A549 treated with CpdA at 1 μM for 4 hours (cell line): ENCODE measurements around the gene TRIM29. TPM values are rescaled to one million over a fixed set of nuclear protein-coding genes. Genes with fewer than 3 reads are reported as not detected.

Experiments used
- total RNA-seq: library from RNA; stranded (reverse); fragments of 200-300 nt; extraction: Qiagen RNA extraction; gene quantifications from 5 replicates; pipeline ENCODE4 v1.2.3, GENCODE V29; 2022; ENCODE audit warnings: low read depth

Gene TRIM29, protein sequence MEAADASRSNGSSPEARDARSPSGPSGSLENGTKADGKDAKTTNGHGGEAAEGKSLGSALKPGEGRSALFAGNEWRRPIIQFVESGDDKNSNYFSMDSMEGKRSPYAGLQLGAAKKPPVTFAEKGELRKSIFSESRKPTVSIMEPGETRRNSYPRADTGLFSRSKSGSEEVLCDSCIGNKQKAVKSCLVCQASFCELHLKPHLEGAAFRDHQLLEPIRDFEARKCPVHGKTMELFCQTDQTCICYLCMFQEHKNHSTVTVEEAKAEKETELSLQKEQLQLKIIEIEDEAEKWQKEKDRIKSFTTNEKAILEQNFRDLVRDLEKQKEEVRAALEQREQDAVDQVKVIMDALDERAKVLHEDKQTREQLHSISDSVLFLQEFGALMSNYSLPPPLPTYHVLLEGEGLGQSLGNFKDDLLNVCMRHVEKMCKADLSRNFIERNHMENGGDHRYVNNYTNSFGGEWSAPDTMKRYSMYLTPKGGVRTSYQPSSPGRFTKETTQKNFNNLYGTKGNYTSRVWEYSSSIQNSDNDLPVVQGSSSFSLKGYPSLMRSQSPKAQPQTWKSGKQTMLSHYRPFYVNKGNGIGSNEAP
- 5.2 to 7.1 TPM (median 6.2 TPM) in 5 replicates for total RNA-seq

DNA sequence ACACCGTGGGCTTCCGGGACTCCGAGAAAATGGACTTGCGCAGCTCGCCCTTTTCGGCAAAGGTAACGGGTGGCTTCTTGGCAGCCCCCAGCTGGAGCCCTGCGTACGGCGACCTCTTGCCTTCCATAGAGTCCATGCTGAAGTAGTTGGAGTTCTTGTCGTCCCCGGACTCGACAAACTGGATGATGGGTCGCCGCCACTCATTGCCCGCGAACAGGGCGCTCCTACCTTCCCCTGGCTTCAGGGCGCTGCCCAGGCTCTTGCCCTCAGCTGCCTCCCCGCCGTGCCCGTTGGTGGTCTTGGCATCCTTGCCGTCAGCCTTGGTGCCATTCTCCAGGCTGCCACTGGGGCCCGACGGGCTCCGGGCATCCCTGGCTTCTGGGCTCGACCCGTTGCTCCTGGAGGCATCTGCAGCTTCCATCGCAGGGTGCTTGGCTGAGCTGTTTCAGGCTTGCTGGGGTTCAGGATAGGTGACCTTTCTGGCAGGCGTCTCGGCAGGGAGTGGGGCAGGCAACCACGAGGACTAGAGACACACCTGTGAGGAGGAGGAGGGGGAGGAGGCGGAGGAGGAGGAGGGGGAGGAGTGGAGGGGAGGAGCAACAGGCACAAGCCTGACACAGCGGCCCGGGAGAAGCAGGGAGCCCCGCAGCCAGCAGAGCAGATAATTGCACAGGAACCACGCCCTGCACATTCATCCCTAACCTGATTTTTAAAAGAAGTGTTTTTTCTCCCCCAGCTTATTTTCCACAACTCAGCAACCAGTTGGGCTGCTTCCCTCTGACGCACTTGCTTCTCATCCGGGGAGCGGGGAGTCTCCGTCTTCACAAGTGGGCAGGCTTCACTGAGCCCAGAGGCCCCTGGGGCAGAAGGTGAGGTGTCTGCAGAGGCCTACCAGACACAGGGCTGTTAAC is at the start of gene TRIM29:
Gene TRIM29 (minus strand): TSS at position 503 of the 911 bp plus-strand sequence. CDS start 82 bp downstream, at position 421.

Other genes with a start within 250 kb of the TRIM29 start
- gene OAF, start 72.9 kb upstream of the TRIM29 start, total RNA-seq: 8.2 to 13.2 TPM (median 11.5 TPM) in 5 replicates
- gene POU2F3, start 102.0 kb upstream of the TRIM29 start, total RNA-seq: not detected in 5 replicates
- gene TLCD5, start 187.2 kb upstream of the TRIM29 start, total RNA-seq: 5.5 to 8.1 TPM (median 7.3 TPM) in 5 replicates
- 12.5 to 18.5 TPM (median 16.5 TPM) in 5 replicates for gene ARHGEF12, start 198.3 kb upstream of the TRIM29 start, total RNA-seq